Left colon (tissue), 2 donors: Measurements from ENCODE around the gene NKX1-2. TPM values are rescaled to one million over a fixed set of nuclear protein-coding genes. Genes with fewer than 3 reads are reported as not detected.

ENCODE experiments used
- ATAC-seq: fragments of 200-7000 bp; cut with Tn5 transposase; one replicate; pipeline ENCODE4 v1.9.1; 2020; ENCODE audit warnings: mild to moderate bottlenecking, moderate library complexity
- DNase-seq, 2 donors: peaks; one replicate each; pipeline ENCODE4 v3.0.0-alpha.2; 2020
- intact Hi-C, 2 donors: fragments of 100-400 bp; cut with DNase I in 1 of 2; cut with micrococcal nuclease in 1 of 2; formaldehyde crosslinking; loops; one replicate each; pipeline versions ENCODE4 v1.11.2 to v1.14.0; 2022; cut with DNase I, micrococcal nuclease
- total RNA-seq, 2 donors: library from RNA; stranded (reverse); fragmentation: NEBNext Ultra II Directional; extraction: Animal tissue kit (Norgen Biotek cat#: 25700); gene quantifications; one replicate each; pipeline ENCODE4 v1.2.1, GENCODE V29; 2021
- donor health status: DM: no; HTN: no; CAD: no.
- donor health status: DM: yes; HTN: yes; CAD: no.

NKX1-2 gene
- total RNA-seq, 2 donors from 2014 or later: not detected

GRCh38 chr10:124477614-124478363 lies 28.0 kb upstream of the NKX1-2 start:
- intact Hi-C loops: no loop called here
- no peak for DNase-seq
- ATAC-seq: no peak

DNA sequence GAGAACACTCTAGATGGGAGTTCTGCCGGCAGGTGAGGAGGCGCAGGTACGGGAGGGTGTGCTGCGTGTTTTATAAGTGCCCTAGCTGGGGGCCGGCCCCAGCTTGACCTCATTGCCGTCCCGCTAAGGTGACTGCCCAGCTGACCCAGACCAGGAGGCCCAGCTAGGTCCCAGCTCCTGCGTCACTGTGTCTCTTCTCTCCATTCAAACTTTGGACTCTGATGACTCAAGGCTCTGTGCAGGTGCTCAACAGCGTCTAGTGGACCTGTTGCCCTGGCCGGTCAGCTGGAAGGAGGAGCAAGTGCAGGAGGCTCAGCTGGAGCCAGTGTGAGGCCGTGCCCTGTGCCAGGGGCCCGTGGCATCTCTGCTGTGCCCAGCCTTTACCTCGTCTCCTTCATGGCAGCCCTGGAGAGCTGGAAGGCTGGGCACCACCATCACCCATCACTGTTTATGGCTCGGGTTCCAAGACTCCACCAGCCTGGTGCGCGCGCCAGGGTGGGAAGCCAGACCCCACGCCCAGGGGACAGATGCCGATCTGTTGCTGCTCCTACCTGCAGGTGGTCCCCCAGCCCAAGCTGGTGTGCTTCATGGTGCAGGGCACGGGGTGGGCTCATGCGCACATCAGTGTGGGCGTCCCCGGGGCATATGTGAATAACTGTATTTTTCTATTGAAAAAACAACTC lies 26.3 kb upstream of the NKX1-2 start:
- DNase-seq: no peak
- ATAC-seq: peak; percentile 89
- intact Hi-C loops: no loop called here

- intact Hi-C loops: no loop called here
- ATAC-seq: no peak
- DNase-seq: no peak
These were observed 24.8 kb upstream of the NKX1-2 start for GRCh38 chr10:124474514-124475070.

- intact Hi-C loops: no loop called here
- DNase-seq: no peak
- no peak for ATAC-seq
These were observed 23.2 kb upstream of the NKX1-2 start for GRCh38 chr10:124473070-124473469.

DNA sequence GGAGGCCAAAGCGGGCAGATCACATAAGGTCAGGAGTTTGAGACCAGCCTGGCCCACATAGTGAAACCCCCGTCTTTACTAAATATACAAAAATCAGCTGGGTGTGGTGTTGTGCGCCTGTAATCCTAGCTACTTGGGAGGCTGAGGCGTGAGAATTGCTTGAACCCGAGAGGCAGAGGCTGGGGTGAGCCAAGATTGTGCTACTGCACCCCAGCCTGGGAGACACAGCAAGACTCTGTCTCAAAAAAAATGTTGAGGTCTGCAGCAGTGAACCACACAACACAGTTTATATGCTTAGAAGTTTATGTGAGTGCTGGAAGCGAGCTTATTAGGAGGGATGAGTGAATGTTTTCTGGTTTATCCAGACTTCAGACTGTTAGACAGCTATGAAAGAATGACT lies 22.2 kb upstream of the NKX1-2 start:
- DNase-seq: no peak
- ATAC-seq: no peak
- intact Hi-C loops: no loop called here

DNA sequence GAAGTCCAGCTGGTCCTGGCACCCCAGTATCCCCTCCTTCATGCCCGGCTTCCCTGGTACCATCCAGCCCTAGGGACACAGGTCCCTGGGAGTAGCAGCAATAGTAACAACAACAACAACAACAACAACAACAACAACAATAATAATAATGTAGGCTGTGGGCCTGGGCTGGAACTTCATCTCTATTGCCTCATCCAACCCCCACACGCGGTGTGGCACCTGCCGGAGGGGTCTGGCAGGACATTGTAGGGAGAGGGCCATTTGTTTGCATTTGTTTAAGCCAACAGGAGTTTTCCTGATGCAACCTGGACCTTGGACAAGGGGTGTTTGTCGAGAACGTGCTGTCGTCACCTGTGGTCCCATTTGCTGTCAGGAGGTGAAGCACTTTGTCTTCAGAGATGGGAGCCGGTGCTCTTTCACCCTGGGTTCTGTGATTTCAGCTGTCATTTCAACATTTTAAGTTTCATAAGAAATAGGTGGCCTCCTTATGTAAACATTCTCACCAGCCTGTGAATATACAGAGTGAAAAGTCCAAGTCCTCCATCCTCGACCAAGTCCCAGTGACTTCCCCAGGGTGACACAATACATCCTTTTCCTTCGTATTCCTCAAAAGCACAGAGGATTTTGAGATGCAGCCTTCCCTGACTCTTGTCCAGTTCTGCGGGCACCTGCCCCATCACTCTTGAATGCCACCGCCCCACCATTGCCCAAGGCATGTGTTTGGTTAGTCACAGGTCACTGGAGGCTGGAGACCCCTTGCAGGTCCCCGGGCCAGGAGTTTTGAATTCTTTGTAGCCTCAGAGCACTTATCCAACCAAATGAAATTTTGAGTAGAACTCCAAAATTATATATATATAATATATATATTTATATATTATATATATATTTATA lies 21.0 kb upstream of the NKX1-2 start:
- intact Hi-C loops: no loop called here
- DNase-seq (no peak), ATAC-seq (peak; percentile 75)

DNA sequence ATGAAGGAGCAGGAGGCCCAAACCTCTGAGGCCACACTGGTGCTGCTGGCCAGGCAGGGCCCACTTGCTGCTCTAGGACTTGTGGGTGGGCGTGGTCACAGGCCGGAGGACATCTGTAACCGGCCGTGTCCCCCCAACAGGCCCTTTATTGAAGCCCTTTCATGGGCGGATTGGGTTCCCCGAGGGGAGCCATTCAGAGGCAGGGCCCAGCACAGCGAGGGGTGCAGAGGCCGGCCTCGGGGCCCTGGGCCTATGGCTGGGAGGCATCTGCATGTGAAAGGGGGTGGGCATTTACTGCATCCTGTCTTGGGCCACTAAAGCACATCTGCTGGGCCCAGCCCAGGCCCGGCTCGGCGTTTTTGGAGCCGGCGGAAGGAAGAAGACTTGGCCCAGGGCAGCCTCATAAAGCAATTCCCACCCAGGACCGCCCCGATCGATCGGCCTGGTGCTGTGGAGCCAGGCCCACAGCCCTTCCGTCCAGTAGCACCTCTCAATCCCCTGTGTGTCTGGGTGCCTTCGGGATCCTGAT lies 20.2 kb upstream of the NKX1-2 start:
- ATAC-seq (no peak), DNase-seq (no peak)
- intact Hi-C loops: no loop called here

- ATAC-seq: no peak
- no peak for DNase-seq
- intact Hi-C loops: no loop called here
These were observed 18.8 kb upstream of the NKX1-2 start for GRCh38 chr10:124468624-124469023.

- intact Hi-C loops: no loop called here
- no peak for DNase-seq
- ATAC-seq: no peak
These were observed 17.3 kb upstream of the NKX1-2 start for GRCh38 chr10:124467165-124467564.

- DNase-seq (no peak), ATAC-seq (no peak)
- intact Hi-C loops: no loop called here
These were observed 16.1 kb upstream of the NKX1-2 start for GRCh38 chr10:124465777-124466488.

GRCh38 chr10:124465003-124465776 lies 15.4 kb upstream of the NKX1-2 start:
- ATAC-seq (peak; percentile 49), DNase-seq (peak in 1 of 2 donors; percentile 35)
- intact Hi-C loops: no loop called here

GRCh38 chr10:124464028-124464965 lies 14.5 kb upstream of the NKX1-2 start:
- intact Hi-C loops: no loop called here
- ATAC-seq: no peak
- no peak for DNase-seq

DNA sequence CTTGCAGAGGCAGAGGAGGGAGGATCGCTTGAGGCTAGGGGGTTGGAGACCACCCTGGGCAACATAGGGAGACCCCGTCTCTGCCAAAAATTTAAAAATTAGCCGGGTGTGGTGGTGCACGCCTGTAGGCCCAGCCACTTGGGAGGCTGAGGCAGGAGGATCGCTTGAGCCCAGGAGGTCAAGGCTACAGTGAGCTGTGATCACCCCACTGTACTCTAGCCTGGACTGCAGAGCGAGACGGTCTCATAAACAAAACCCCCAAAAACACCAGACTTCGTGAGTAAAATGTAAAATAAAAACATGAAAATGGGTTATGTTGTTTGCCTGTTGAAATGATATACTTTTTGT lies 12.5 kb upstream of the NKX1-2 start:
- DNase-seq: no peak
- ATAC-seq: no peak
- intact Hi-C loops: no loop called here

- DNase-seq: peak; percentile 86 to 92
- peak; percentile 95 for ATAC-seq
- intact Hi-C loops: no loop called here
These were observed 12.0 kb upstream of the NKX1-2 start, which contains the start of gene LHPP for GRCh38 chr10:124461642-124462347. Gene LHPP, plus strand, starts transcription at chr10:124461823. Its CDS starts 40 bp downstream, at chr10:124461863.

- intact Hi-C loops: no loop called here
- ATAC-seq (no peak), DNase-seq (no peak)
These were observed 10.3 kb upstream of the NKX1-2 start for GRCh38 chr10:124460144-124460543.

DNA sequence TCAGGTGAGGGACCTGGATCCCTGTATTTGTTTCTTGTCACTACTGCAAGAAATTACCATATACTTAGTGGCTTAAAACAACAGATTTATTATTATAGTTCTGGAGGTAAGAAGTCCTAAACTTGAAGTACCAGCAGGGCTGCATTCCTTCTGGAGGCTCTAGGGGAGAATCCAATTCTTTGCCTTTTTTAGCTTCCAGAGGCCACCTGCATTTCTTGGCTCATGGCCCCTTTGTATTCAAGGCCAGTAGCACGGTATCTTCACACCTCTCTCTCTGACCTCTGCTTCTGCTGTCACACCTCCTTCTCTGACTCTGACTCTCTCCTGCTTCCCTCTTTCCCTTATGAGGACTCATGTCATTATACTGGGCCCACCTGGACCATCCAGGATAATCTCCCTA lies 9.6 kb upstream of the NKX1-2 start:
- intact Hi-C loops: no loop called here
- ATAC-seq (no peak), DNase-seq (no peak)
